GM18907 (cell line): ENCODE data around the gene PPP1R3C.

Experiments used
- ATAC-seq: cut with Tn5 transposase; IDR thresholded peaks from one replicate; pipeline ENCODE4 v1.9.1; 2021; ENCODE audit warnings: mild to moderate bottlenecking, moderate library complexity; ENCODE audit not compliant: unreplicated experiment

The PPP1R3C gene

GRCh38 chr10:91602449-91602848 lies 30.4 kb downstream of the PPP1R3C start:
- ATAC-seq = no peak

GRCh38 chr10:91601212-91601611 lies 31.7 kb downstream of the PPP1R3C start:
- no peak for ATAC-seq

GRCh38 chr10:91598211-91598977 lies 34.5 kb downstream of the PPP1R3C start:
- no peak for ATAC-seq

- ATAC-seq = no peak
These were observed 35.5 kb downstream of the PPP1R3C start for GRCh38 chr10:91597197-91597881.

GRCh38 chr10:91596825-91597196 lies 36.1 kb downstream of the PPP1R3C start:
- ATAC-seq = no peak

- no peak for ATAC-seq
These were observed 39.0 kb downstream of the PPP1R3C start for GRCh38 chr10:91593834-91594233.

GRCh38 chr10:91593366-91593765 lies 39.5 kb downstream of the PPP1R3C start:
- ATAC-seq = no peak

GRCh38 chr10:91592266-91592975 lies 40.5 kb downstream of the PPP1R3C start:
- no peak for ATAC-seq

GRCh38 chr10:91591797-91592174 lies 41.1 kb downstream of the PPP1R3C start:
- ATAC-seq = no peak

GRCh38 chr10:91590904-91591796 lies 41.7 kb downstream of the PPP1R3C start:
- no peak for ATAC-seq

- ATAC-seq = no peak
These were observed 42.5 kb downstream of the PPP1R3C start for GRCh38 chr10:91590142-91590903.

GRCh38 chr10:91589658-91590035 lies 43.2 kb downstream of the PPP1R3C start:
- no peak for ATAC-seq

- no peak for ATAC-seq
These were observed 43.7 kb downstream of the PPP1R3C start for GRCh38 chr10:91589015-91589657.

- ATAC-seq = no peak
These were observed 44.9 kb downstream of the PPP1R3C start for GRCh38 chr10:91587710-91588638.

GRCh38 chr10:91582153-91582554 lies 50.7 kb downstream of the PPP1R3C start:
- no peak for ATAC-seq

- no peak for ATAC-seq
These were observed 53.4 kb downstream of the PPP1R3C start for GRCh38 chr10:91579329-91579985.
